H1 (cell line): Measurements from ENCODE around the gene PLCL1.

Source experiments
- BCL11A ChIP-seq, 2 experiments: IDR thresholded peaks; one replicate each; pipeline ENCODE4 v1.6.1; 2011; ENCODE audit warnings: low read depth in 2 of 2, low read length in 2 of 2, mild to moderate bottlenecking in 2 of 2
- CTCF ChIP-seq, 3 experiments: IDR thresholded peaks; 1 replicate in 2 of 3; 2 replicates in 1 of 3; pipeline versions ENCODE4 v1.5.1 to v1.6.1; 2011; ENCODE audit warnings: low read length in 3 of 3, mild to moderate bottlenecking in 3 of 3, inconsistent platforms in 2 of 3, low read depth in 1 of 3, moderate library complexity in 1 of 3; ENCODE audit not compliant: insufficient read depth in 1 of 3; ENCODE audit errors: control extremely low read depth in 1 of 3
- EGR1 ChIP-seq: IDR thresholded peaks from 2 replicates; pipeline ENCODE4 v1.6.1; 2011; ENCODE audit warnings: low read depth, low read length, borderline replicate concordance
- EP300 ChIP-seq, 2 experiments: IDR thresholded peaks; 1 replicate in 1 of 2; 2 replicates in 1 of 2; pipeline ENCODE4 v1.6.1; 2011 to 2012; ENCODE audit warnings: low read depth in 2 of 2, low read length in 2 of 2, mild to moderate bottlenecking in 2 of 2, borderline replicate concordance in 1 of 2, inconsistent platforms in 1 of 2, moderate library complexity in 1 of 2
- POLR2A ChIP-seq, 2 experiments: IDR thresholded peaks; 1 replicate in 1 of 2; 2 replicates in 1 of 2; pipeline ENCODE4 v1.6.1; 2011; ENCODE audit warnings: low read depth in 2 of 2, low read length in 2 of 2, mild to moderate bottlenecking in 2 of 2; ENCODE audit errors: control extremely low read depth in 1 of 2
- RBBP5 ChIP-seq: IDR thresholded peaks from 2 replicates; pipeline ENCODE4 v1.7.1; 2012; ENCODE audit warnings: low read depth, mild to moderate bottlenecking, inconsistent platforms, low read length, moderate library complexity, borderline replicate concordance
- RNF2 ChIP-seq: fragments of 200-900, 300-1000 bp; sonication (generic); IDR thresholded peaks from 2 replicates; pipeline ENCODE4 v1.7.1; 2016; ENCODE audit warnings: borderline replicate concordance, low read depth, mild to moderate bottlenecking, antibody characterized with exemption, low read length; ENCODE audit not compliant: poor library complexity, severe bottlenecking; ENCODE audit errors: missing control alignments
- SAP30 ChIP-seq: fragments of 300-600 bp; sonication (generic); IDR thresholded peaks from 2 replicates; pipeline ENCODE4 v1.7.1; 2012; ENCODE audit warnings: low read length, moderate library complexity, mild to moderate bottlenecking, inconsistent platforms; ENCODE audit not compliant: insufficient read depth, insufficient replicate concordance
- SIN3A ChIP-seq, 2 experiments: IDR thresholded peaks in 1 of 2; conservative IDR thresholded peaks in 1 of 2; 2 replicates each; pipeline ENCODE4 v1.6.1; 2011 to 2012; ENCODE audit warnings: low read length in 2 of 2, improper control_type of control experiment in 1 of 2, low read depth in 1 of 2, mild to moderate bottlenecking in 1 of 2
- TF ChIP-seq, protein P1 (sequence below): IDR thresholded peaks from 2 replicates; pipeline ENCODE4 v1.6.1; 2012; ENCODE audit warnings: low read length, inconsistent platforms

- TF ChIP-seq CTCF (IDR thresholded peaks at IDR 0.05; ENCODE audit: control extremely low read depth in 1 of 3, insufficient read depth in 1 of 3, low read depth in 1 of 3, low read length in 3 of 3) (no peak), SIN3A (conservative IDR thresholded peaks at IDR 0.05 in 1 of 2, IDR thresholded peaks at IDR 0.05 in 1 of 2; ENCODE audit: low read depth in 1 of 2, low read length in 2 of 2) (no peak), EGR1 (no peak), EP300 (IDR thresholded peaks at IDR 0.05; ENCODE audit: borderline replicate concordance in 1 of 2, low read depth in 2 of 2, low read length in 2 of 2) (no peak), POLR2A (IDR thresholded peaks at IDR 0.05; ENCODE audit: control extremely low read depth in 1 of 2, low read depth in 2 of 2, low read length in 2 of 2) (no peak), BCL11A (IDR thresholded peaks at IDR 0.05; ENCODE audit: low read depth in 2 of 2, low read length in 2 of 2) (no peak), RBBP5 (no peak), SAP30 (no peak), RNF2 (no peak)
- TF ChIP-seq, protein P1, sequence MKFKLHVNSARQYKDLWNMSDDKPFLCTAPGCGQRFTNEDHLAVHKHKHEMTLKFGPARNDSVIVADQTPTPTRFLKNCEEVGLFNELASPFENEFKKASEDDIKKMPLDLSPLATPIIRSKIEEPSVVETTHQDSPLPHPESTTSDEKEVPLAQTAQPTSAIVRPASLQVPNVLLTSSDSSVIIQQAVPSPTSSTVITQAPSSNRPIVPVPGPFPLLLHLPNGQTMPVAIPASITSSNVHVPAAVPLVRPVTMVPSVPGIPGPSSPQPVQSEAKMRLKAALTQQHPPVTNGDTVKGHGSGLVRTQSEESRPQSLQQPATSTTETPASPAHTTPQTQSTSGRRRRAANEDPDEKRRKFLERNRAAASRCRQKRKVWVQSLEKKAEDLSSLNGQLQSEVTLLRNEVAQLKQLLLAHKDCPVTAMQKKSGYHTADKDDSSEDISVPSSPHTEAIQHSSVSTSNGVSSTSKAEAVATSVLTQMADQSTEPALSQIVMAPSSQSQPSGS, result no peak
Measured at GRCh38 chr2:197929886-197930227, 125.5 kb downstream of the PLCL1 start.
